Trophoblast cell (in vitro differentiated cells and primary cell): Measurements from ENCODE around the gene PPCDC.

Experiments
- DNase-seq, 2 donors: peaks; one replicate each; pipeline ENCODE4 v3.0.0-alpha.2; 2016
- H2AFZ ChIP-seq: 2 replicates; pipeline ENCODE4 v1.6.1; 2013; ENCODE audit warnings: low read length, moderate library complexity, mild to moderate bottlenecking; ENCODE audit not compliant: insufficient read depth, poor library complexity
- H2AK5ac ChIP-seq: 2 replicates; pipeline ENCODE4 v1.6.1; 2013; ENCODE audit warnings: mild to moderate bottlenecking, low read length
- H2BK120ac ChIP-seq: 2 replicates; pipeline ENCODE4 v1.6.1; 2013; ENCODE audit warnings: low read length, mild to moderate bottlenecking, moderate library complexity; ENCODE audit not compliant: insufficient read depth, poor library complexity
- H2BK12ac ChIP-seq: 2 replicates; pipeline ENCODE4 v1.6.1; 2013; ENCODE audit warnings: mild to moderate bottlenecking, low read length, moderate library complexity
- H2BK5ac ChIP-seq: 2 replicates; pipeline ENCODE4 v1.6.1; 2013; ENCODE audit warnings: low read length, low read depth, moderate library complexity, mild to moderate bottlenecking; ENCODE audit not compliant: poor library complexity
- H3K14ac ChIP-seq: 2 replicates; pipeline ENCODE4 v1.6.1; 2013; ENCODE audit warnings: mild to moderate bottlenecking, low read length
- H3K18ac ChIP-seq: 2 replicates; pipeline ENCODE4 v1.6.1; 2013; ENCODE audit warnings: mild to moderate bottlenecking, low read length
- H3K23ac ChIP-seq: 2 replicates; pipeline ENCODE4 v1.6.1; 2013; ENCODE audit warnings: low read length
- H3K27ac ChIP-seq: 2 replicates; pipeline ENCODE4 v1.5.1; 2013; ENCODE audit warnings: low read depth, mild to moderate bottlenecking, inconsistent platforms, low read length, moderate library complexity
- H3K27me3 ChIP-seq: 2 replicates; pipeline ENCODE4 v1.6.1; 2013; ENCODE audit warnings: inconsistent platforms, mild to moderate bottlenecking, low read length, moderate library complexity; ENCODE audit not compliant: insufficient read depth
- H3K36me3 ChIP-seq, 2 experiments: 1 replicate in 1 of 2; 2 replicates in 1 of 2; pipeline ENCODE4 v1.6.1; 2013; ENCODE audit warnings: low read length in 2 of 2, mild to moderate bottlenecking in 2 of 2, moderate library complexity in 1 of 2; ENCODE audit not compliant: insufficient read depth in 2 of 2, control insufficient read depth in 1 of 2
- H3K4ac ChIP-seq: 2 replicates; pipeline ENCODE4 v1.6.1; 2013; ENCODE audit warnings: low read depth, mild to moderate bottlenecking, low read length, moderate library complexity
- H3K4me1 ChIP-seq, 2 experiments: 1 replicate in 1 of 2; 2 replicates in 1 of 2; pipeline ENCODE4 v1.6.1; 2013; ENCODE audit warnings: low read length in 2 of 2, mild to moderate bottlenecking in 2 of 2, moderate library complexity in 1 of 2; ENCODE audit not compliant: insufficient read depth in 2 of 2, control insufficient read depth in 1 of 2
- H3K4me2 ChIP-seq: 2 replicates; pipeline ENCODE4 v1.6.1; 2013; ENCODE audit warnings: inconsistent platforms, mild to moderate bottlenecking, low read length, moderate library complexity
- H3K4me3 ChIP-seq: 2 replicates; pipeline ENCODE4 v1.5.1; 2013; ENCODE audit warnings: mild to moderate bottlenecking, low read depth, low read length, inconsistent platforms
- H3K79me1 ChIP-seq: one replicate; pipeline ENCODE4 v1.6.1; 2013; ENCODE audit warnings: low read length
- H3K79me2 ChIP-seq: 2 replicates; pipeline ENCODE4 v1.6.1; 2013; ENCODE audit warnings: low read length, mild to moderate bottlenecking; ENCODE audit not compliant: control insufficient read depth, insufficient read depth, poor library complexity
- H3K9ac ChIP-seq: 2 replicates; pipeline ENCODE4 v1.6.1; 2013; ENCODE audit warnings: mild to moderate bottlenecking, low read length
- H3K9me3 ChIP-seq: 2 replicates; pipeline ENCODE4 v1.6.1; 2013; ENCODE audit warnings: low read depth, mild to moderate bottlenecking, control low read depth, inconsistent platforms, low read length; ENCODE audit not compliant: insufficient read depth
- H4K12ac ChIP-seq: 2 replicates; pipeline ENCODE4 v1.6.1; 2013; ENCODE audit warnings: low read depth, mild to moderate bottlenecking, low read length, moderate library complexity
- H4K8ac ChIP-seq: 2 replicates; pipeline ENCODE4 v1.6.1; 2013; ENCODE audit warnings: low read depth, mild to moderate bottlenecking, low read length, moderate library complexity
- H4K91ac ChIP-seq: one replicate; pipeline ENCODE4 v1.6.1; 2013; ENCODE audit warnings: low read depth, mild to moderate bottlenecking, low read length, moderate library complexity
- WGBS: extraction: QIAGEN DNeasy Blood & Tissue Kit; methylation state at CpG from one replicate; pipeline ENCODE4 v1.1.7; 2013; ENCODE audit warnings: missing lambda C conversion rate; ENCODE audit not compliant: insufficient read length, insufficient coverage; ENCODE audit errors: extremely low coverage; 5-methylcytosine and 5-hydroxymethylcytosine counted together

The PPCDC gene

GRCh38 chr15:74978503-74978902 lies 44.9 kb upstream of the PPCDC start:
- H3K79me2 ChIP-seq, result no peaks in the 10 kb centered on the region
- no peak overlapping the region for H3K4ac ChIP-seq
- no peak overlapping the region for H2BK5ac ChIP-seq
- H2AK5ac ChIP-seq, result no peak overlapping the region
- H2AFZ ChIP-seq, result no peak overlapping the region
- no CpG with 5 or more reads among the region's 3 CpGs for WGBS
- H3K18ac ChIP-seq, result no peak overlapping the region
- H3K27me3 ChIP-seq, result no peaks in the 10 kb centered on the region
- no peak overlapping the region for H3K23ac ChIP-seq
- H4K8ac ChIP-seq, result no peak overlapping the region
- no peaks in the 10 kb centered on the region for H3K4me1 ChIP-seq
- no peak overlapping the region for H3K4me3 ChIP-seq
- no peaks in the 10 kb centered on the region for H3K9me3 ChIP-seq
- no peak overlapping the region for H4K91ac ChIP-seq
- no peak for DNase-seq
- H2BK120ac ChIP-seq, result no peak overlapping the region
- H2BK12ac ChIP-seq, result no peak overlapping the region
- H3K14ac ChIP-seq, result no peak overlapping the region
- H3K79me1 ChIP-seq, result no peaks in the 10 kb centered on the region
- H3K36me3 ChIP-seq, result no peaks in the 10 kb centered on the region
- H3K4me2 ChIP-seq, result no peak overlapping the region
- H4K12ac ChIP-seq, result no peak overlapping the region
- H3K27ac ChIP-seq, result no peak overlapping the region
- H3K9ac ChIP-seq, result no peak overlapping the region

GRCh38 chr15:74982183-74982582 lies 41.2 kb upstream of the PPCDC start:
- no peaks in the 10 kb centered on the region for H3K36me3 ChIP-seq
- no peak overlapping the region for H4K8ac ChIP-seq
- no peaks in the 10 kb centered on the region for H3K9me3 ChIP-seq
- H3K23ac ChIP-seq, result no peak overlapping the region
- no peaks in the 10 kb centered on the region for H3K27me3 ChIP-seq
- no peak overlapping the region for H4K12ac ChIP-seq
- no peak overlapping the region for H2BK12ac ChIP-seq
- H2BK120ac ChIP-seq, result no peak overlapping the region
- no peak overlapping the region for H2AFZ ChIP-seq
- no peak overlapping the region for H3K9ac ChIP-seq
- no peak for DNase-seq
- H3K14ac ChIP-seq, result no peak overlapping the region
- WGBS, result no CpG with 5 or more reads among the region's 5 CpGs
- H2BK5ac ChIP-seq, result no peak overlapping the region
- no peaks in the 10 kb centered on the region for H3K79me2 ChIP-seq
- H3K4me1 ChIP-seq, result no peaks in the 10 kb centered on the region
- no peak overlapping the region for H3K4me3 ChIP-seq
- H3K27ac ChIP-seq, result no peak overlapping the region
- no peak overlapping the region for H3K4me2 ChIP-seq
- H4K91ac ChIP-seq, result no peak overlapping the region
- no peak overlapping the region for H2AK5ac ChIP-seq
- no peak overlapping the region for H3K4ac ChIP-seq
- H3K79me1 ChIP-seq, result no peaks in the 10 kb centered on the region
- no peak overlapping the region for H3K18ac ChIP-seq

- no peak overlapping the region for H2AK5ac ChIP-seq
- H4K8ac ChIP-seq, result no peak overlapping the region
- no peak overlapping the region for H3K14ac ChIP-seq
- H3K79me2 ChIP-seq, result no peaks in the 10 kb centered on the region
- no peak overlapping the region for H2BK5ac ChIP-seq
- no peak overlapping the region for H3K9ac ChIP-seq
- H3K9me3 ChIP-seq, result no peaks in the 10 kb centered on the region
- H2BK12ac ChIP-seq, result no peak overlapping the region
- H4K91ac ChIP-seq, result no peak overlapping the region
- no peak overlapping the region for H3K27ac ChIP-seq
- H3K23ac ChIP-seq, result no peak overlapping the region
- no peaks in the 10 kb centered on the region for H3K27me3 ChIP-seq
- no peak overlapping the region for H2AFZ ChIP-seq
- H2BK120ac ChIP-seq, result no peak overlapping the region
- no peak for DNase-seq
- no peaks in the 10 kb centered on the region for H3K79me1 ChIP-seq
- H3K4me2 ChIP-seq, result no peak overlapping the region
- WGBS, result no CpG with 5 or more reads among the region's 4 CpGs
- no peak overlapping the region for H3K18ac ChIP-seq
- H4K12ac ChIP-seq, result no peak overlapping the region
- no peaks in the 10 kb centered on the region for H3K36me3 ChIP-seq
- H3K4ac ChIP-seq, result no peak overlapping the region
- H3K4me3 ChIP-seq, result no peak overlapping the region
- no peaks in the 10 kb centered on the region for H3K4me1 ChIP-seq
Measured at GRCh38 chr15:74983725-74984231, 39.6 kb upstream of the PPCDC start.

DNA sequence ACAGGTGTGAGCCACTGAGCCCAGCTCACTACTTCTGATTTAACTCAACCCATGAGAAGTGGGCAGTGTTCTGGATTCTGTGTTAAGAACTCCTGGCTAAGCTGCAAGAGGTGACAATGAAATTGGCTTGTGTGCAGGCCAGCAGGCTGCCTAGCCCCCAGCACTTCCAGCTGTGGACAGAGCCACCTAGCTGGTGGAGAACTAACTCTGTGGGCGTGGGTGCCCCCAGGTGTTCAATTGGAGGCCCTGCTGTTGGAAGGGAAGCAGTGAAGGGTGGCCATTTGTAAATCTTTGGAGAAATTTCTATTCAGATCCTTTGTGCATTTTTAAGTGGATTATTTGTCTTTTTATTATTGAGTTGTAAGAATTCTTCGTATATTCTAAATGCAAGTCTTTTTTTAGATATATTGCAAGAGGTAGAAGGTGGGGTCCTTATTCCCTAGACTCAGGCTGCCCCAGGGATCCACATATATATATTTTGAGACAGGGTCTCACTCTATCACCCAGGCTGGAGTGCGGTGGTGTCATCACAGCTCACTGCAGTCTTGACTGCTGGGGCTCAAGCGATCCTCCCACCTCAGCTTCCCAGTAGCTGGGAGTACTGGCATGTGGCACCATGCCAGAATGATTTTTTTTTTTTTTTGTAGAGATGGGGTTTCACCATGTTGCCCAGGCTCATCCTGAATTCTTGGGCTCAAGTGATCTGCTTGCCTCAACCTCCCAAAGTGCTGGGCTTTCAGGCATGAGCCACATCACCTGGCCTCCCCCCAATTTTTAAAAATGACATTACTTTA lies 35.2 kb upstream of the PPCDC start:
- Histone ChIP-seq H3K23ac (no peak overlapping the region), H3K9me3 (peaks cover 2% of the 10 kb centered on the region), H3K4me3 (no peak overlapping the region), H3K36me3 (no peaks in the 10 kb centered on the region), H2AK5ac (no peak overlapping the region), H3K18ac (no peak overlapping the region), H3K79me2 (no peaks in the 10 kb centered on the region), H2BK5ac (no peak overlapping the region), H4K91ac (no peak overlapping the region), H4K12ac (no peak overlapping the region), H2BK12ac (no peak overlapping the region), H2AFZ (no peak overlapping the region), H4K8ac (no peak overlapping the region), H2BK120ac (no peak overlapping the region), H3K14ac (no peak overlapping the region), H3K4ac (no peak overlapping the region), H3K4me2 (no peak overlapping the region), H3K27me3 (no peaks in the 10 kb centered on the region), H3K79me1 (no peaks in the 10 kb centered on the region), H3K9ac (no peak overlapping the region), H3K27ac (no peak overlapping the region), H3K4me1 (no peaks in the 10 kb centered on the region)
- WGBS, result no CpG with 5 or more reads among the region's 4 CpGs
- peak; percentile 11 to 42 for DNase-seq
